Measurements from ENCODE around the gene PGAM2. TPM values are rescaled to one million over a fixed set of nuclear protein-coding genes. Genes with fewer than 3 reads are reported as not detected.

Gene PGAM2
- total and polyA plus RNA-seq, 8 donors, result 0.92 to 5.8 (median 3.7) TPM; not detected in 4

- 82 to 92% (median 89%) methylated on average over 4 to 8 of the region's 8 CpGs for WGBS, 5 donors
- H3K36me3 ChIP-seq, result peaks cover 50 to 61% (median 60%) of the 10 kb centered on the region in 4 donors
- no peak for DNase-seq
- no peak for TF ChIP-seq POLR2A (IDR thresholded peaks at IDR 0.05)
- TF ChIP-seq POLR2AphosphoS5 (IDR thresholded peaks at IDR 0.05), result no peak
- no peak for TF ChIP-seq EP300 (IDR thresholded peaks at IDR 0.05)
- TF ChIP-seq, protein P1, sequence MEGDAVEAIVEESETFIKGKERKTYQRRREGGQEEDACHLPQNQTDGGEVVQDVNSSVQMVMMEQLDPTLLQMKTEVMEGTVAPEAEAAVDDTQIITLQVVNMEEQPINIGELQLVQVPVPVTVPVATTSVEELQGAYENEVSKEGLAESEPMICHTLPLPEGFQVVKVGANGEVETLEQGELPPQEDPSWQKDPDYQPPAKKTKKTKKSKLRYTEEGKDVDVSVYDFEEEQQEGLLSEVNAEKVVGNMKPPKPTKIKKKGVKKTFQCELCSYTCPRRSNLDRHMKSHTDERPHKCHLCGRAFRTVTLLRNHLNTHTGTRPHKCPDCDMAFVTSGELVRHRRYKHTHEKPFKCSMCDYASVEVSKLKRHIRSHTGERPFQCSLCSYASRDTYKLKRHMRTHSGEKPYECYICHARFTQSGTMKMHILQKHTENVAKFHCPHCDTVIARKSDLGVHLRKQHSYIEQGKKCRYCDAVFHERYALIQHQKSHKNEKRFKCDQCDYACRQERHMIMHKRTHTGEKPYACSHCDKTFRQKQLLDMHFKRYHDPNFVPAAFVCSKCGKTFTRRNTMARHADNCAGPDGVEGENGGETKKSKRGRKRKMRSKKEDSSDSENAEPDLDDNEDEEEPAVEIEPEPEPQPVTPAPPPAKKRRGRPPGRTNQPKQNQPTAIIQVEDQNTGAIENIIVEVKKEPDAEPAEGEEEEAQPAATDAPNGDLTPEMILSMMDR (IDR thresholded peaks at IDR 0.05), result no peak
- no peaks in the 10 kb centered on the region for H3K27me3 ChIP-seq
- intact Hi-C loops (cut with DNase I; ENCODE audit: low total_unique reads), result no loop called here
- H3K4me1 ChIP-seq, result peaks cover 19 to 33% (median 28%) of the 10 kb centered on the region in 4 donors
- H3K4me3 ChIP-seq, result no peak overlapping the region
- no peak overlapping the region for H3K27ac ChIP-seq
- no peaks in the 10 kb centered on the region for H3K9me3 ChIP-seq
These were observed 3.7 kb downstream of the PGAM2 start for GRCh38 chr7:44061645-44062179.

DNA sequence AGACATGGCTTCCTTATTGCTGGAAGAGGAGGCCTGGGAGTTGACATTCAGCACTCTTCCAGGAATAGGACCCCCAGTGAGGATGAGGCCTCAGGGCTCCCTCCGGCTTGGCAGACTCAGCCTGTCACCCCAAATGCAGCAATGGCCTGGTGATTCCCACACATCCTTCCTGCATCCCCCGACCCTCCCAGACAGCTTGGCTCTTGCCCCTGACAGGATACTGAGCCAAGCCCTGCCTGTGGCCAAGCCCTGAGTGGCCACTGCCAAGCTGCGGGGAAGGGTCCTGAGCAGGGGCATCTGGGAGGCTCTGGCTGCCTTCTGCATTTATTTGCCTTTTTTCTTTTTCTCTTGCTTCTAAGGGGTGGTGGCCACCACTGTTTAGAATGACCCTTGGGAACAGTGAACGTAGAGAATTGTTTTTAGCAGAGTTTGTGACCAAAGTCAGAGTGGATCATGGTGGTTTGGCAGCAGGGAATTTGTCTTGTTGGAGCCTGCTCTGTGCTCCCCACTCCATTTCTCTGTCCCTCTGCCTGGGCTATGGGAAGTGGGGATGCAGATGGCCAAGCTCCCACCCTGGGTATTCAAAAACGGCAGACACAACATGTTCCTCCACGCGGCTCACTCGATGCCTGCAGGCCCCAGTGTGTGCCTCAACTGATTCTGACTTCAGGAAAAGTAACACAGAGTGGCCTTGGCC, 4.3 kb downstream of the PGAM2 start:
- peaks cover 19 to 27% (median 26%) of the 10 kb centered on the region in 4 donors for H3K4me1 ChIP-seq
- peaks cover 55 to 68% (median 66%) of the 10 kb centered on the region in 4 donors for H3K36me3 ChIP-seq
- H3K27ac ChIP-seq, result no peak overlapping the region
- WGBS, 5 donors, result 80 to 93% (median 85%) methylated on average over 8 of the region's 8 CpGs
- intact Hi-C loops (cut with DNase I; ENCODE audit: low total_unique reads), result no loop called here
- no peak for TF ChIP-seq EP300 (IDR thresholded peaks at IDR 0.05)
- TF ChIP-seq POLR2AphosphoS5 (IDR thresholded peaks at IDR 0.05), result no peak
- TF ChIP-seq, protein P1 (IDR thresholded peaks at IDR 0.05), result no peak
- H3K4me3 ChIP-seq, result no peak overlapping the region
- no peaks in the 10 kb centered on the region for H3K27me3 ChIP-seq
- DNase-seq, result no peak
- H3K9me3 ChIP-seq, result no peaks in the 10 kb centered on the region

GRCh38 chr7:44060091-44060947, 5.0 kb downstream of the PGAM2 start:
- no peak for TF ChIP-seq POLR2A (IDR thresholded peaks at IDR 0.05)
- TF ChIP-seq EP300 (IDR thresholded peaks at IDR 0.05), result no peak
- TF ChIP-seq, protein P1 (IDR thresholded peaks at IDR 0.05), result no peak
- TF ChIP-seq POLR2AphosphoS5 (IDR thresholded peaks at IDR 0.05), result no peak
- WGBS, 5 donors, result 88 to 97% (median 95%) methylated on average over 15 to 21 of the region's 21 CpGs
- peaks cover 13 to 19% (median 19%) of the 10 kb centered on the region in 4 donors for H3K4me1 ChIP-seq
- no peaks in the 10 kb centered on the region for H3K9me3 ChIP-seq
- intact Hi-C loops (cut with DNase I; ENCODE audit: low total_unique reads), result no loop called here
- H3K27me3 ChIP-seq, result no peaks in the 10 kb centered on the region
- H3K4me3 ChIP-seq, result no peak overlapping the region
- H3K36me3 ChIP-seq, result peaks cover 55 to 75% (median 73%) of the 10 kb centered on the region in 4 donors
- DNase-seq, result no peak
- no peak overlapping the region for H3K27ac ChIP-seq
